Fibroblast of skin of left biceps (primary cell): Measurements from ENCODE around the gene PWP2.
"Not testable (repeated sequence)": the region's sequence is repeated elsewhere in the genome, so short reads cannot be mapped to it uniquely, and the experiment has no call there.

Experiments
- DNase-seq, 2 experiments: peaks; one replicate each; pipeline ENCODE4 v3.0.0-alpha.2; 2013; ENCODE audit warnings: low read depth in 2 of 2

The PWP2 gene

GRCh38 chr21:44163167-44163653 is 56.0 kb downstream of the PWP2 start:
- not testable (repeated sequence) for DNase-seq

GRCh38 chr21:44165933-44166332 is 58.7 kb downstream of the PWP2 start:
- not testable (repeated sequence) for DNase-seq

- not testable (repeated sequence) for DNase-seq
Observed at GRCh38 chr21:44167527-44167926, 60.3 kb downstream of the PWP2 start.

- DNase-seq: not testable (repeated sequence)
Observed at GRCh38 chr21:44170326-44170725, 63.1 kb downstream of the PWP2 start.

- DNase-seq: not testable (repeated sequence)
Observed at GRCh38 chr21:44170863-44171262, 63.7 kb downstream of the PWP2 start.

- DNase-seq: not testable (repeated sequence)
Observed at GRCh38 chr21:44171962-44172572, 64.9 kb downstream of the PWP2 start.

- DNase-seq: not testable (repeated sequence)
Observed at GRCh38 chr21:44172741-44173140, 65.5 kb downstream of the PWP2 start.

- DNase-seq: not testable (repeated sequence)
Observed at GRCh38 chr21:44175189-44175588, 68.0 kb downstream of the PWP2 start.

GRCh38 chr21:44176127-44176526 is 68.9 kb downstream of the PWP2 start:
- not testable (repeated sequence) for DNase-seq
